ENCODE measurements around the gene CMSS1. TPM values are rescaled to one million over a fixed set of nuclear protein-coding genes. Genes with fewer than 3 reads are reported as not detected.
A peak's percentile ranks its signal among the peaks of the same experiment; 100 is the strongest.

The CMSS1 gene
- polyA plus RNA-seq (2012; rRNA removed): 9.1 and 9.2 TPM in 2 replicates
- polyA plus RNA-seq (2012; cell fraction: cytosol; rRNA removed): 14.6 and 20.5 TPM in 2 replicates
- 1.9 and 5.4 TPM in 2 replicates for polyA plus RNA-seq (2012; cell fraction: nucleus; rRNA removed)

- DNase-seq: peak; percentile 89
- peak within 1 kb of the TSS; percentile 84 for H3K9ac ChIP-seq
- H3K4me1 ChIP-seq (ENCODE audit: control insufficient read depth in 1 of 2, insufficient read depth in 2 of 2, low read depth in 1 of 2, low read length in 1 of 2): peaks cover 7 to 11% of the 10 kb centered on the region in 2 experiments; a peak in 3 of 4 replicates
- no peaks in the 10 kb centered on the region for H3K9me3 ChIP-seq
- POLR2A ChIA-PET: no interaction called here
- H3K9me2 ChIP-seq: no peaks in the 10 kb centered on the region
- CTCF ChIA-PET: interaction anchor here (0.6 to 1.8 kb wide), 7 partner anchors 9 to 443 kb away, joined by 3 to 16 read pairs (median 3); partner anchors contain the start of gene TBC1D23
- H3K36me3 ChIP-seq (replicated peaks in 1 of 2; ENCODE audit: control insufficient read depth in 1 of 2, insufficient read depth in 2 of 2, low read length in 1 of 2): no peaks in the 10 kb centered on the region
- peak within 1 kb of the TSS; percentile 76 to 91 for H3K4me3 ChIP-seq (ENCODE audit: low read depth in 2 of 2, low read length in 1 of 2)
- H3K27me3 ChIP-seq (ENCODE audit: insufficient read depth): no peaks in the 10 kb centered on the region
- H3K27ac ChIP-seq (ENCODE audit: low read depth in 2 of 2, low read length in 1 of 2): peak within 1 kb of the TSS; percentile 79 to 96
- under 1% methylated on average over 45 of the region's 60 CpGs for WGBS (ENCODE audit: low lambda C conversion rate)
- H2AFZ ChIP-seq (ENCODE audit: low read depth): peak within 1 kb of the TSS; percentile 87
- peaks cover 3% of the 10 kb centered on the region for H3F3A ChIP-seq (replicated peaks; ENCODE audit: insufficient read depth)
- peak within 1 kb of the TSS; percentile 86 for H3K4me2 ChIP-seq
- peaks cover 32% of the 10 kb centered on the region for H3K79me2 ChIP-seq (ENCODE audit: insufficient read depth)
- H4K20me1 ChIP-seq (ENCODE audit: insufficient read depth): no peaks in the 10 kb centered on the region
- TF ChIP-seq MXI1 (IDR thresholded peaks at IDR 0.05; ENCODE audit: low read depth, low read length) (peak; percentile 100), ELF1 (IDR thresholded peaks at IDR 0.05) (no peak), NRF1 (IDR thresholded peaks at IDR 0.05; ENCODE audit: low read depth, low read length) (peak; percentile 21; the same call in 1 of the 2 replicates), RCOR1 (IDR thresholded peaks at IDR 0.05; ENCODE audit: low read length) (peak; percentile 23; the same call in 1 of the 2 replicates), NFIC (IDR thresholded peaks at IDR 0.05; ENCODE audit: borderline replicate concordance) (no peak), TAF1 (IDR thresholded peaks at IDR 0.05; ENCODE audit: borderline replicate concordance, low read depth, low read length) (peak; percentile 53; the same call in 1 of the 2 replicates), MAX (IDR thresholded peaks at IDR 0.05; ENCODE audit: low read depth) (peak; percentile 96), REST (IDR thresholded peaks at IDR 0.05; ENCODE audit: low read depth, low read length) (no peak), GABPA (IDR thresholded peaks at IDR 0.05; ENCODE audit: low read depth) (no peak; the same call in 1 of the 2 replicates), CTCF (IDR thresholded peaks at IDR 0.05) (peak; percentile 32; the same call in 1 of the 2 replicates), SMC3 (IDR thresholded peaks at IDR 0.05; ENCODE audit: low read depth, low read length) (no peak), IRF3 (IDR thresholded peaks at IDR 0.05; ENCODE audit: low read depth, low read length) (no peak), EZH2phosphoT487 (IDR thresholded peaks at IDR 0.05; ENCODE audit: borderline replicate concordance, low read depth) (no peak), JUND (IDR thresholded peaks at IDR 0.05) (no peak), USF1 (IDR thresholded peaks at IDR 0.05; ENCODE audit: borderline replicate concordance, low read depth) (no peak), FOSL2 (IDR thresholded peaks at IDR 0.05; ENCODE audit: borderline replicate concordance, low read depth) (no peak), GATA2 (CRISPR knock-in tag; IDR thresholded peaks at IDR 0.05) (peak; percentile 61), TCF12 (IDR thresholded peaks at IDR 0.05) (peak; percentile 14; the same call in 1 of the 2 replicates), YY1 (IDR thresholded peaks at IDR 0.05; ENCODE audit: low read depth) (no peak), FOXM1 (IDR thresholded peaks at IDR 0.05; ENCODE audit: low read depth) (no peak), RFX5 (IDR thresholded peaks at IDR 0.05; ENCODE audit: low read length) (no peak), TEAD4 (IDR thresholded peaks at IDR 0.05; ENCODE audit: borderline replicate concordance, insufficient read depth) (no peak), ZBTB33 (IDR thresholded peaks at IDR 0.05; ENCODE audit: borderline replicate concordance, low read depth) (no peak)
Observed at GRCh38 chr3:99817437-99818240, at the start of gene CMSS1. Gene CMSS1 (plus strand): TSS chr3:99817862.

All from SK-N-SH (cell line).